ENCODE data around the gene C2orf68. TPM values are rescaled to one million over a fixed set of nuclear protein-coding genes. Genes with fewer than 3 reads are reported as not detected.

The C2orf68 gene
- total RNA-seq, 1 experiment from 2014 or later = 69.6 TPM

DNA sequence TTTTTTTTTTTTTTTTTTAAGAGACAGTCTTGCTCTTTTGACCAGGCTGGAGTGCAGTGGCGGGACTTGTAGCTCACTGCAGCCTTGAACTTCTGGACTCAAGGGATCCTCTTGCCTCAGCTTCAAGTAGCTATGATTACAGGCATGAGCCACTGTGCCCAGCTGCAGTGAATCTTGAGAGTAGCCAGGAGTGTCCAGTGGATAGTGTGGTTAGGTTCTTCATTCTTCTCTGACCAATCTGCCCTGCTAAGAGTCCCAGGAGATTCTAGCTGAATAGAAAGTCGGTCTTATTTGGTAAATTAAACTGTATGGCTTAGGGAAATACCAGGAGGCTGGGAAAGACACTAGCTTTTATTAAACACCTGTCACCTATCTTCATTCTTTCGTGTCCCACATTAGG, 19.4 kb upstream of the C2orf68 start:
- DNase-seq (ENCODE audit: low spot score) = no peak
- TF ChIP-seq SOX15 (CRISPR knock-in tag; IDR thresholded peaks at IDR 0.05) = no peak
- no peak for TF ChIP-seq NFYB (CRISPR knock-in tag; conservative IDR thresholded peaks at IDR 0.05; ENCODE audit: low read depth)
- TF ChIP-seq, protein P1, sequence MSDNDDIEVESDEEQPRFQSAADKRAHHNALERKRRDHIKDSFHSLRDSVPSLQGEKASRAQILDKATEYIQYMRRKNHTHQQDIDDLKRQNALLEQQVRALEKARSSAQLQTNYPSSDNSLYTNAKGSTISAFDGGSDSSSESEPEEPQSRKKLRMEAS (CRISPR knock-in tag; IDR thresholded peaks at IDR 0.05) = no peak
- TF ChIP-seq TP53 (CRISPR knock-in tag; IDR thresholded peaks at IDR 0.05) = no peak
- TF ChIP-seq, protein P2, sequence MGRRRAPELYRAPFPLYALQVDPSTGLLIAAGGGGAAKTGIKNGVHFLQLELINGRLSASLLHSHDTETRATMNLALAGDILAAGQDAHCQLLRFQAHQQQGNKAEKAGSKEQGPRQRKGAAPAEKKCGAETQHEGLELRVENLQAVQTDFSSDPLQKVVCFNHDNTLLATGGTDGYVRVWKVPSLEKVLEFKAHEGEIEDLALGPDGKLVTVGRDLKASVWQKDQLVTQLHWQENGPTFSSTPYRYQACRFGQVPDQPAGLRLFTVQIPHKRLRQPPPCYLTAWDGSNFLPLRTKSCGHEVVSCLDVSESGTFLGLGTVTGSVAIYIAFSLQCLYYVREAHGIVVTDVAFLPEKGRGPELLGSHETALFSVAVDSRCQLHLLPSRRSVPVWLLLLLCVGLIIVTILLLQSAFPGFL (CRISPR knock-in tag; IDR thresholded peaks at IDR 0.05; ENCODE audit: borderline replicate concordance) = no peak
- TF ChIP-seq ZNF396 (CRISPR knock-in tag; IDR thresholded peaks at IDR 0.05; ENCODE audit: borderline replicate concordance) = no peak
- TF ChIP-seq, protein P3, sequence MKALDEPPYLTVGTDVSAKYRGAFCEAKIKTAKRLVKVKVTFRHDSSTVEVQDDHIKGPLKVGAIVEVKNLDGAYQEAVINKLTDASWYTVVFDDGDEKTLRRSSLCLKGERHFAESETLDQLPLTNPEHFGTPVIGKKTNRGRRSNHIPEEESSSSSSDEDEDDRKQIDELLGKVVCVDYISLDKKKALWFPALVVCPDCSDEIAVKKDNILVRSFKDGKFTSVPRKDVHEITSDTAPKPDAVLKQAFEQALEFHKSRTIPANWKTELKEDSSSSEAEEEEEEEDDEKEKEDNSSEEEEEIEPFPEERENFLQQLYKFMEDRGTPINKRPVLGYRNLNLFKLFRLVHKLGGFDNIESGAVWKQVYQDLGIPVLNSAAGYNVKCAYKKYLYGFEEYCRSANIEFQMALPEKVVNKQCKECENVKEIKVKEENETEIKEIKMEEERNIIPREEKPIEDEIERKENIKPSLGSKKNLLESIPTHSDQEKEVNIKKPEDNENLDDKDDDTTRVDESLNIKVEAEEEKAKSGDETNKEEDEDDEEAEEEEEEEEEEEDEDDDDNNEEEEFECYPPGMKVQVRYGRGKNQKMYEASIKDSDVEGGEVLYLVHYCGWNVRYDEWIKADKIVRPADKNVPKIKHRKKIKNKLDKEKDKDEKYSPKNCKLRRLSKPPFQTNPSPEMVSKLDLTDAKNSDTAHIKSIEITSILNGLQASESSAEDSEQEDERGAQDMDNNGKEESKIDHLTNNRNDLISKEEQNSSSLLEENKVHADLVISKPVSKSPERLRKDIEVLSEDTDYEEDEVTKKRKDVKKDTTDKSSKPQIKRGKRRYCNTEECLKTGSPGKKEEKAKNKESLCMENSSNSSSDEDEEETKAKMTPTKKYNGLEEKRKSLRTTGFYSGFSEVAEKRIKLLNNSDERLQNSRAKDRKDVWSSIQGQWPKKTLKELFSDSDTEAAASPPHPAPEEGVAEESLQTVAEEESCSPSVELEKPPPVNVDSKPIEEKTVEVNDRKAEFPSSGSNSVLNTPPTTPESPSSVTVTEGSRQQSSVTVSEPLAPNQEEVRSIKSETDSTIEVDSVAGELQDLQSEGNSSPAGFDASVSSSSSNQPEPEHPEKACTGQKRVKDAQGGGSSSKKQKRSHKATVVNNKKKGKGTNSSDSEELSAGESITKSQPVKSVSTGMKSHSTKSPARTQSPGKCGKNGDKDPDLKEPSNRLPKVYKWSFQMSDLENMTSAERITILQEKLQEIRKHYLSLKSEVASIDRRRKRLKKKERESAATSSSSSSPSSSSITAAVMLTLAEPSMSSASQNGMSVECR (CRISPR knock-in tag; IDR thresholded peaks at IDR 0.05; ENCODE audit: borderline replicate concordance) = no peak
- no peak for TF ChIP-seq NFATC4 (CRISPR knock-in tag; IDR thresholded peaks at IDR 0.05)
- TF ChIP-seq TEAD4 (CRISPR knock-in tag; IDR thresholded peaks at IDR 0.05) = no peak
- TF ChIP-seq, protein P4, sequence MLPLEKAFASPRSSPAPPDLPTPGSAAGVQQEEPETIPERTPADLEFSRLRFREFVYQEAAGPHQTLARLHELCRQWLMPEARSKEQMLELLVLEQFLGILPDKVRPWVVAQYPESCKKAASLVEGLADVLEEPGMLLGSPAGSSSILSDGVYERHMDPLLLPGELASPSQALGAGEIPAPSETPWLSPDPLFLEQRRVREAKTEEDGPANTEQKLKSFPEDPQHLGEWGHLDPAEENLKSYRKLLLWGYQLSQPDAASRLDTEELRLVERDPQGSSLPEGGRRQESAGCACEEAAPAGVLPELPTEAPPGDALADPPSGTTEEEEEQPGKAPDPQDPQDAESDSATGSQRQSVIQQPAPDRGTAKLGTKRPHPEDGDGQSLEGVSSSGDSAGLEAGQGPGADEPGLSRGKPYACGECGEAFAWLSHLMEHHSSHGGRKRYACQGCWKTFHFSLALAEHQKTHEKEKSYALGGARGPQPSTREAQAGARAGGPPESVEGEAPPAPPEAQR (CRISPR knock-in tag; IDR thresholded peaks at IDR 0.05) = no peak
- no peak for TF ChIP-seq CBFB (CRISPR knock-in tag; IDR thresholded peaks at IDR 0.05; ENCODE audit: low read depth)
- no peak for TF ChIP-seq RELA (CRISPR knock-in tag; IDR thresholded peaks at IDR 0.05; ENCODE audit: borderline replicate concordance)
- POLR2A ChIA-PET = no interaction called here
- H3K27me3 Mint-ChIP-seq (ENCODE audit: low read depth) = no peaks in the 10 kb centered on the region
- no peak overlapping the region for H3K4me3 Mint-ChIP-seq
- no peaks in the 10 kb centered on the region for H3K9me3 Mint-ChIP-seq
- H3K4me1 Mint-ChIP-seq = no peaks in the 10 kb centered on the region
- no peak overlapping the region for H3K27ac Mint-ChIP-seq
- CTCF ChIA-PET = interaction anchor here (0.7 kb wide), 1 partner anchor 848 kb away, joined by 4 read pairs; no protein-coding TSS in a partner anchor
- peaks cover 80% of the 10 kb centered on the region for H3K36me3 Mint-ChIP-seq
- no peak for ATAC-seq

DNA sequence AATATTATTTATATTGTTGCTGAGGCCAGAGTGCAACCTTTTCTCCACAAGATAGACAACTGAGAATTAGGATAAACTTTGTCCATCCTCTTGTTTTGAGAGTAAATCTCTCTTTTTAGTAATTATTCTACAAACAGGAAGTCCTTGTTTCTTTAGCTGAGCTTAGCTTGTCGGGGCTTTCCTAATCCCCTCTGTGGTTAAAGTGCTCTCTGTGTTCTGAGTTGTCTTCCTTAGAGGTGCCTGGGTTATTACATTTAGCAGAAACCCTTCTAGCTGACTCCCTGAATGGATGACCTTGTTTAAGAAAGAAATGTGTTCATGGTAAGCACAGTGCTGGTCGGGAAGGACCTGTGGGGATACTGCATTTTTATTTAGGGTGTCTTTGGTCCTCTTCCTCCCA, 16.8 kb upstream of the C2orf68 start:
- H3K27me3 Mint-ChIP-seq (ENCODE audit: low read depth) = no peaks in the 10 kb centered on the region
- no peaks in the 10 kb centered on the region for H3K4me1 Mint-ChIP-seq
- CTCF ChIA-PET = interaction anchor here (2.4 kb wide), 1 partner anchor 8 kb away, joined by 14 read pairs; no protein-coding TSS in a partner anchor
- no peak for TF ChIP-seq ZNF317 (CRISPR knock-in tag; IDR thresholded peaks at IDR 0.05; ENCODE audit: borderline replicate concordance, low read depth)
- TF ChIP-seq FOXK1 (CRISPR knock-in tag; IDR thresholded peaks at IDR 0.05) = no peak
- no peak for TF ChIP-seq HMGA2 (CRISPR knock-in tag; IDR thresholded peaks at IDR 0.05)
- TF ChIP-seq, protein P5, sequence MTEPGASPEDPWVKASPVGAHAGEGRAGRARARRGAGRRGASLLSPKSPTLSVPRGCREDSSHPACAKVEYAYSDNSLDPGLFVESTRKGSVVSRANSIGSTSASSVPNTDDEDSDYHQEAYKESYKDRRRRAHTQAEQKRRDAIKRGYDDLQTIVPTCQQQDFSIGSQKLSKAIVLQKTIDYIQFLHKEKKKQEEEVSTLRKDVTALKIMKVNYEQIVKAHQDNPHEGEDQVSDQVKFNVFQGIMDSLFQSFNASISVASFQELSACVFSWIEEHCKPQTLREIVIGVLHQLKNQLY (CRISPR knock-in tag; IDR thresholded peaks at IDR 0.05) = no peak
- TF ChIP-seq, protein P6, sequence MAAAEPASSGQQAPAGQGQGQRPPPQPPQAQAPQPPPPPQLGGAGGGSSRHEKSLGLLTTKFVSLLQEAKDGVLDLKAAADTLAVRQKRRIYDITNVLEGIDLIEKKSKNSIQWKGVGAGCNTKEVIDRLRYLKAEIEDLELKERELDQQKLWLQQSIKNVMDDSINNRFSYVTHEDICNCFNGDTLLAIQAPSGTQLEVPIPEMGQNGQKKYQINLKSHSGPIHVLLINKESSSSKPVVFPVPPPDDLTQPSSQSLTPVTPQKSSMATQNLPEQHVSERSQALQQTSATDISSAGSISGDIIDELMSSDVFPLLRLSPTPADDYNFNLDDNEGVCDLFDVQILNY (CRISPR knock-in tag; IDR thresholded peaks at IDR 0.05) = no peak
- TF ChIP-seq OVOL2 (CRISPR knock-in tag; IDR thresholded peaks at IDR 0.05; ENCODE audit: borderline replicate concordance) = no peak
- TF ChIP-seq ELF4 (CRISPR knock-in tag; IDR thresholded peaks at IDR 0.05; ENCODE audit: low read depth) = no peak
- POLR2A ChIA-PET = no interaction called here
- DNase-seq (ENCODE audit: low spot score) (no peak), ATAC-seq (no peak)
- peaks cover 87% of the 10 kb centered on the region for H3K36me3 Mint-ChIP-seq
- H3K4me3 Mint-ChIP-seq = no peak overlapping the region
- H3K9me3 Mint-ChIP-seq = no peaks in the 10 kb centered on the region
- H3K27ac Mint-ChIP-seq = no peak overlapping the region

Measured in WTC11 (cell line).